Measurements from ENCODE around the gene SEMA6A.

The SEMA6A gene

GRCh38 chr5:116495786-116496357 lies 78.8 kb downstream of the SEMA6A start:
- no peak for DNase-seq (ENCODE audit: low spot score)

- no peak for DNase-seq (ENCODE audit: low spot score)
Measured at GRCh38 chr5:116494784-116495450, 79.7 kb downstream of the SEMA6A start.

GRCh38 chr5:116492776-116493175 lies 81.8 kb downstream of the SEMA6A start:
- no peak for DNase-seq (ENCODE audit: low spot score)

DNA sequence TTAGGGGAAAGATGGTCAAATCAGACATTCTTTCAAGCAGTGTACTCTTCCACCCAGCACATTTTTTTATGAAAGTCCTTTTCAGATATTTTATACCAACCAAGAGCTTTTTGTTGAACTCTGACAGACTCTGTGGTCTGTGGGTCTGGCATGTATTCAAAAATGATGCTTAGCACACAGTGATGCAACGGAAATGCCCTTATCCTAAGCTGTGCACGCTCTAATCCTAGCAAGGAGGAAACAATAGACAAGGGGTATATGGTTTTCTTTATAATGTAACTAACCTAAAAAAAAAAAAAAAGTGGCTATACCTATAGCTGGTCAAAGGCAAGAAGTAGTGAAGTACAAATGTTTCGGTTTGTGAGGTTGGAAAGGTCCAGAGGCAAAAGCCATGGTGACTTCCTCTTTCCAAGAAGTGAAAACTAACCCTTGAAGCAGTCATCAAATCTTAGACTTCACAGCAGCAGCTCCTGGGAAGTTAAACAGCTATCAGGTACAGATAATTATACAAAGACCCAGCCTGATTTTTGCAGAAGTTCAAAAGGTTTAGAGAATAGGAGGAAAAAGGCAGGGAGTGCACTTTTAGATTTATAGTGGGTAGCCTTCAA lies 82.5 kb downstream of the SEMA6A start:
- peak; percentile 26 for DNase-seq (ENCODE audit: low spot score)

DNA sequence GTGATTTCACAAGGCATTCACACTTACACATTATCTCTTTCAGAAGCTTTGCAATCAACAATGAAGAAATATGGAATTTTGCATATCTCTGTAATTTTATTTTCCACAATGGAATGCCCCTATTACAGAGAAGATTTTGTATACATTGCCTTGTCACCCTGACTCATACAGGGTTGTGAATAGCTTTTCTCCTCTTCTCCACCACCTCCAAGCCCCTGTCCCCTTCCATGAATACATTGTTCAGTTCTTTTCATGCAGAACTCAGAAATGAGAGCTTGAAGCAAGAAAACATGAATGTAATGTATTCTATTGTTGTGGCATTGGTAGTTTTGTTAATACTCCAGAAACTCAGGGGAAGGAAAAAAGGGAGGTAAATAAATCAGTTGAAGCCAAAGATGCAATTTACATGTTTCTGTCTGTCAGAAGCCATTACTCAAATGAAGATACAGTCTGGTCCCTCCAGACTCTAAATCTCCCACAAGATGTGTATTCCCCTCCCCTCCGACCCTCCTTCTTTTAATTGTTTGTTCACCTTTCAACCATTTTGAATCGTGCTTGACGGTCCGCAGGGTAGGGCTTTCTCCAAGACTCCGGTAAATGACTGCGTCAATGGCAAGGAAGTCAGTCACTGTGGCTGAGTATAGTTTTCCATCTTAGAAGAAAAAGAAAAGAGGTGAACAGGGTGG lies 86.1 kb downstream of the SEMA6A start:
- no peak for DNase-seq (ENCODE audit: low spot score)

- DNase-seq (ENCODE audit: low spot score): no peak
Measured at GRCh38 chr5:116487045-116487444, 87.6 kb downstream of the SEMA6A start.

DNA sequence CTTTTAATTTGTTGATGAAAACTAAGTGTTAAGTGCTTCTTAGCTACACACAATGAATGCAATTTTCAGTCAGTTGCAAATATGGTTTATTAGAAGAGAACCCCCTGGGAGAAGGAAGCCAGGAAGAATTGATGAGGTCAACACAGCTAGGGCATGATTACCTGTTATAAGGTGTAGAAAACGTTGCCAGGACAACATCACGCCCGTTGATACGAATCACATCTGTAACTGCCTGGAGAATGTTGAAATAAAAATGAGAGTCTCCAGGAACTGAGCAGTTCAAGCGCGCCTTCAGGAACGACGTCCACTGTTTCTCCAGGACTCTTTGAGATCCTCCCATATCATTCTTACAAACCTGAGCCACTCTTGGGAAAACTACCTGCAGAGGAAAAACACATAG lies 88.0 kb downstream of the SEMA6A start:
- DNase-seq (ENCODE audit: low spot score): no peak

GRCh38 chr5:116484645-116485044 lies 90.0 kb downstream of the SEMA6A start:
- DNase-seq (ENCODE audit: low spot score): no peak

DNA sequence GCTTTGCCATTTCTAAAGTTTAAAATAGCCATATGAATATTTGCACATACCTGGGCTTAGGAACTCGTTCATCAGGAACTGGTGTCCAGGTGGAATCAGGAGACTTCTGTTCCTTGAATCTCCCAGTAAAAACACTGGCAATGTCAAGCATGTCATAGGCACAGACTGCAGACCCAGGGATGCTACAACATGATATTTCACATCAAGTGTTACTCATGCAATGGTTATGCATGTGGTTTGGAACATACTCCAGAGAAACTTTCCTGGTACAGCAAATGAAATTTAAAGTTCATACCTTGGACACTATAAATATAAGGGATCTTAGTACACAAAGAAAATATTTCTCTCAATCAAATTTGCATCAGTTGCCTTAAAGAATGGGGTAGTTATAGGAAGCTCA lies 92.2 kb downstream of the SEMA6A start:
- no peak for DNase-seq (ENCODE audit: low spot score)

DNA sequence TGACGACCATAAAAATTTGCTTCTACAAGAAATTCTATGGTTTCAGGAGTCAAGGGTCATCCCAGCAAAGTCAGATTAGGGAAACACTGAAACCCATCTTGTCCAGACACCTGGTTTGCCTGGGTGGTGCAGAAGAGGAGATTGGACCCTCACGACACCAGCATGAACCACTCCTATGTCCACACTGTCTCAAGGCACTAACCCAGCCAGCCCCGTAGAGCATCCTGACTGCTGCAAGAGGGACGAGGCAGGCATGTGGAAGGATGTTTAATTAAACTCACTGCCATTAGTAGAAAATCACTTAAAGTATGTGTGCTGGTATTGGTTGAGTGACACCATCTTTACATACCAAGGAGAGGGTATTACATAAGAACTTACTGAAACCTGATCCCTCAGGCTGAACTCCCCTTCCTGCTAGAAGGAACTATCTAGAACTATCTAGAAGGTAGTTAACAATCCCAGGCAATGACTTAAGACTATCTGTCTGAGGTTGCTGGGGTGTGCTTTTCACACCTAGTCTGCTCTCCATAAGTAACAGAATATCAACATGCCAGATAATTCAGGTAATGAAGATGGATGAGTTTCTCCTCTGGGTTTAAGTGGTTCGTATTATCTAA lies 93.6 kb downstream of the SEMA6A start:
- DNase-seq (ENCODE audit: low spot score): no peak

- no peak for DNase-seq (ENCODE audit: low spot score)
Measured at GRCh38 chr5:116479776-116480675, 94.6 kb downstream of the SEMA6A start.

GRCh38 chr5:116478491-116478890 lies 96.1 kb downstream of the SEMA6A start:
- no peak for DNase-seq (ENCODE audit: low spot score)

DNA sequence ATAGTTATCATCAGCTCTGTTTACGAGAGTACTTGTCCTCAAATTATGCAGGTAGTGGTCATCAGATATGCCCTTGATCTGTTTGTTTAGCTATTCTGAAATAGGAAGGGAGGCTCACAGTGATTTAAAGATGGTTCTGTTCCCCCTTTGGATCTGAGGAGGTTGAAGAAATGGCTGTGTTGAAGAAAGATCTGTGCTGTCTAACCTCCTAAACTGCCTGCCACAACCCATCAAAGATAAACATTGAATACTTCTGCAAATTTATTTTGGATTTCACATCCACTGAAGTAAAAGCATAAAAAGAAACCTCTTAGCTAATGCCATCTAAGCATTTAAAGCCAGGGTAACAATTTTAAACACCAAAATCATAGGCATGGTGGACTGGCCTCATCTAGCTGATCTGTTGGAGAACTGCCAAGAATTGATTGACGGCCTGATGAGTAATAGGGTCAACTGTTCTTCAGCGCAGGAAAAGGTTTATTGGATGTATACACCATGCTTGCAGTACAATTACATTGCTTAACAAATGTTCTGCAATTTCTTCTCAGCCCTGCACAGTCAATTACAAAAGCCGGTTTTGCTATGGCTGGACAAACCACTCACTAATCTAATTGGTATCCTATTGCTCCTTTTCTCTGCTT lies 97.6 kb downstream of the SEMA6A start:
- no peak for DNase-seq (ENCODE audit: low spot score)

GRCh38 chr5:116475338-116475737 lies 99.3 kb downstream of the SEMA6A start:
- no peak for DNase-seq (ENCODE audit: low spot score)

DNA sequence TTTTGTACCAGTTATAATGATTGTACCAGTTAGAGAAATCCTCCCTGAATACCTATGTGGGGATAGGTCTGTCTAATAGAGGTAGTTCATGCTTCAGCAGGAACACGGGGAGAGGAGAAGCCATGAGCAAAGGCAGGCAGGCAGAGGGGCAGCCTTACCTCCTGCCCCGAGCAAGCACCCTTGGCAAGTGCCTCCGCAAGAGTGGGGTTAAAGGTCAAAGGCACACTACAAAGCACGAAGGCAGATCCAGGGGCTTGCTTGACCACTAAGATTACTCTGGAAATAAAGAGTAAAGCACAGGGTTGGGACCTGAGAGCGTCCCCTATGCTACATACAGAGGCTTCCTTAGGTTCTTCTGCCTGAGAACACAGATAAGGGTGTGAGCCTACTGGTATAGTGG lies 100.9 kb downstream of the SEMA6A start:
- DNase-seq (ENCODE audit: low spot score): no peak

DNA sequence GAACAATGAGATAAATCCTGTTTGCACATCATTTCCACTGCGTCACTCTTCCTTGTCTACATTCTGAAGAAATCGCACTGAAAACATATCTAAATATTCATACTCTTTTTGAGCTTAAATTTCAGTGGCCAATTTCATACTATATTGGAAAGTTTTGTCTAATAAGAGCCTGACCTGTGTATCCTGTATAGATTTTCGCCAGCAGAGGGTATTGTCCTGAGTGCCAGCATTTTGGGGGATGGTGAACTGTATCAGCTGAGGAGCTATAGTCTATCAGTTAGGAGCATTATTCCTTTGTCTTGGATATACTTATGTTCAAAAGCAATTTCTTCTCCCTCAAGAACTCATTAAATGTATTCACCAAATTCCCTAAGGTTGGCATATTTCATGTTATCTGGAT lies 102.3 kb downstream of the SEMA6A start:
- DNase-seq (ENCODE audit: low spot score): no peak

DNA sequence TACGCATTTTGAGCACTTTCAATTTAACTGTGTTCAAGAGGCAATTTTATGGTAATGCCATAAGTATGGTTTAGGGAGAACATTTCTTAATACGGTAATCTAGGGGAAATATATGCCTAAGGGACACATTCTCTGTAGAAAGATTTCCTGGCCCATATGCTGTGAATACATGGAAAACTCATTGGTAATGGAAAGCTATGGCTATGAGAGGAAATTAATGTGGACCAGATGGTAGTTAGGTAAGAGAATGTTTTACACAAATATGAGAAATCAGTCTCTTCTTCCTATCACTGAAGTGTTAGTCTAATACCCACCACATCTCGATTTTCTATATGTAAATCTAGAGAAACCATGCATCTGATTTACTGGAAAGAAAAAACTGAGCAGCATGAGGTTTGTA lies 105.0 kb downstream of the SEMA6A start:
- no peak for DNase-seq (ENCODE audit: low spot score)

DNA sequence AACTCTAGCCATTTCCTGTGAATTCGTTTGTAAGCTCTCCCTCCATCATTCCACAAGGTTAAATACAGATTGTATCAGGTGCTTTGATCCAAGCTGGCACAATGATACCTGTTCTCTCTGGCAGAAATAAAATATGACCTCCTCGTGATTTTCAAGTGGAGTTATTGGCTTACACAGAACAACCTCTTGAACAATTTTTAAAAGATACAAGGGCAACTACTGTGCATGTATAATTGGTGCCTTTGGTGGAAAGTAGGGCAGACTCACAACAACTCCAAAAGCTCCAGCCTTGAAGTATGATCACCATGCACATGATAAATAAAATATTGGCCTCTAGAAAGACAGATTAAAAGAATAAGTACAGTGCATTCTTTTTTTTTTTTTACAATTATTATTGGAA lies 106.0 kb downstream of the SEMA6A start:
- DNase-seq (ENCODE audit: low spot score): no peak

DNA sequence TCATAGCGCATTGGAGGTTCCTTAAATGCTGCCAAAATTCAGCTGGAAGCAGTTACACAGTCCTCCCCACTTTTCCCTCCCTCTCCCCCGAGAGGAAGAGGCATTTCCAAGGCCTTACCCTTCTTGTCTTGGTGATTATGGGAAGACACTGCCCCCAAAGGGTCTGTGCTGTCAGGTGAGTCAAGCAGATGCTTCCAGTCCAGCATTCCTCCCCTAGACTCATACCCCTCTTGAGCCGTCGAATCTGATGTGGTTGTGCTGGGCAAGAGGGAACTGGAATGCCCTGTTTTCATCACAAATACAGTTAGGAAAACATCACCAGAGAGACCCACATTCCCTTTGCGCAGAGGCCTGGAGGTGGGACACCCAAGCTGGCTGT lies 107.2 kb downstream of the SEMA6A start:
- DNase-seq (ENCODE audit: low spot score): no peak

- DNase-seq (ENCODE audit: low spot score): no peak
Measured at GRCh38 chr5:116466727-116467464, 107.7 kb downstream of the SEMA6A start.

DNA sequence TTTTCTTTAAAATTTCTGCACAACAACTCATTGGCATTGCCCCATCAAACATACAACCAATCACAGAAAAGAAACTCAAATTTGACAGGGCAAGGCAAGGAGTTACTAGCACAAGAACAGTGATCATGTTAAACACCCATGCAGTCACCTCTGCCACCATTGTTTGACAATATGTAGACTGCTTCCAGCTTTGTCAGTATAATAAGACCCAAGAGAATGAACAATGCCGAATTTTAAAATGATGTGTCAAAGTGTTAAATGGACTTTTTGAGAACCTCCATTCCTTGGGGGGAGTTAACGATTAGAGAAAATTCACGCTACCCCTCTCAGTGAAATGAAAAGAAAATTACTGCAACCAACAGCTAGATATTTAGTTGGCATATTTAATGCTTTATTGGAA lies 109.2 kb downstream of the SEMA6A start:
- no peak for DNase-seq (ENCODE audit: low spot score)
